OCI-LY3 (cell line): ENCODE results near the gene SMARCA5.
A peak's percentile ranks its signal among the peaks of the same experiment; 100 is the strongest.

ENCODE experiments used
- H2AFZ ChIP-seq: fragments of 200-600, 300-600 bp; shearing (Covaris generic); 2 replicates; pipeline ENCODE4 v1.6.0; 2014; ENCODE audit warnings: antibody characterized with exemption, low read depth, low read length
- H3K27ac ChIP-seq: fragments of 200-600, 300-600 bp; sonication (generic); 2 replicates; pipeline ENCODE4 v1.5.1; 2014; ENCODE audit warnings: mild to moderate bottlenecking, low read length, moderate library complexity, mixed read lengths
- H3K27me3 ChIP-seq: fragments of 200-600, 300-600 bp; sonication (generic); 2 replicates; pipeline ENCODE4 v1.6.1; 2014; ENCODE audit warnings: low read depth, low read length, mixed read lengths
- H3K36me3 ChIP-seq: fragments of 200-600, 300-600 bp; sonication (generic); replicated peaks from 2 replicates; pipeline ENCODE3; 2014; ENCODE audit warnings: low read depth, low read length, mixed read lengths
- H3K4me1 ChIP-seq: fragments of 300-600, 200-600 bp; sonication (generic); 2 replicates; pipeline ENCODE4 v1.6.1; 2014; ENCODE audit warnings: low read length, mixed read lengths
- H3K4me2 ChIP-seq: fragments of 200-600, 300-600 bp; sonication (generic); 2 replicates; pipeline ENCODE4 v1.6.1; 2014; ENCODE audit warnings: low read length, mixed read lengths
- H3K4me3 ChIP-seq: fragments of 300-600, 200-600 bp; sonication (generic); 2 replicates; pipeline ENCODE4 v1.5.1; 2014; ENCODE audit warnings: antibody characterized with exemption, mild to moderate bottlenecking, low read length, moderate library complexity
- H3K79me2 ChIP-seq: fragments of 300-600, 200-600 bp; shearing (Covaris generic); 2 replicates; pipeline ENCODE4 v1.6.1; 2014; ENCODE audit warnings: mild to moderate bottlenecking, low read length, mixed read lengths
- H3K9ac ChIP-seq: fragments of 300-600, 200-600 bp; shearing (Covaris generic); 2 replicates; pipeline ENCODE4 v1.6.0; 2014; ENCODE audit warnings: mild to moderate bottlenecking, low read length, moderate library complexity
- H3K9me3 ChIP-seq: fragments of 200-600, 300-600 bp; shearing (Covaris generic); 2 replicates; pipeline ENCODE4 v1.6.1; 2014; ENCODE audit warnings: low read length, mixed read lengths; ENCODE audit not compliant: insufficient read depth
- H4K20me1 ChIP-seq: fragments of 200-600, 300-600 bp; sonication (generic); 2 replicates; pipeline ENCODE4 v1.6.1; 2016; ENCODE audit warnings: low read length, mixed read lengths; ENCODE audit not compliant: insufficient read depth
- EZH2phosphoT487 ChIP-seq: fragments of 200-600 bp; shearing (Covaris generic); IDR thresholded peaks from 2 replicates; pipeline ENCODE4 v1.6.1; 2018; ENCODE audit warnings: antibody characterized with exemption, mixed run types, low read depth
- TF ChIP-seq, protein P1 (sequence below): fragments of 200-600, 300-600 bp; sonication (generic); IDR thresholded peaks from 2 replicates; pipeline ENCODE4 v1.5.1; 2014; ENCODE audit warnings: antibody characterized with exemption, low read length, low read depth

Gene SMARCA5

DNA sequence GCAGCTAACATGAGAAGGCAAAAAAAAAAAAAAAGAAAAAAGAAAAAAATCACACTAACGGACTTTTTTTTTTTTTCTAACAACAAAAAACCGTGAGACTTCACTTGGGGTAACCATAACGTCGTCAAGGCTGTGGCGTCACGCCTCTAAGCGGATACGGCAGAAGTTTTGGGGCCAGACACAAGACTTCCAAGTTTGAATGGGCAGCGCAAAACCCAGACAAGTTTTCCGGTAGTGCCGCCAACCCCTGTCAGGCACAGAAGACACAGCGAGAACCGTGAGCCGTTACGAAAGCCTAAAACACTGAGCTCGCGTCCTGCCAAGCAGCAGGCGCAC, 556 bp upstream of the SMARCA5 start:
- peaks cover 45% of the 10 kb centered on the region for H3K79me2 ChIP-seq
- peak overlapping the region; percentile 86 for H3K4me3 ChIP-seq
- H3K4me1 ChIP-seq = peaks cover 27% of the 10 kb centered on the region
- TF ChIP-seq EZH2phosphoT487 = no peak
- TF ChIP-seq, protein P1, sequence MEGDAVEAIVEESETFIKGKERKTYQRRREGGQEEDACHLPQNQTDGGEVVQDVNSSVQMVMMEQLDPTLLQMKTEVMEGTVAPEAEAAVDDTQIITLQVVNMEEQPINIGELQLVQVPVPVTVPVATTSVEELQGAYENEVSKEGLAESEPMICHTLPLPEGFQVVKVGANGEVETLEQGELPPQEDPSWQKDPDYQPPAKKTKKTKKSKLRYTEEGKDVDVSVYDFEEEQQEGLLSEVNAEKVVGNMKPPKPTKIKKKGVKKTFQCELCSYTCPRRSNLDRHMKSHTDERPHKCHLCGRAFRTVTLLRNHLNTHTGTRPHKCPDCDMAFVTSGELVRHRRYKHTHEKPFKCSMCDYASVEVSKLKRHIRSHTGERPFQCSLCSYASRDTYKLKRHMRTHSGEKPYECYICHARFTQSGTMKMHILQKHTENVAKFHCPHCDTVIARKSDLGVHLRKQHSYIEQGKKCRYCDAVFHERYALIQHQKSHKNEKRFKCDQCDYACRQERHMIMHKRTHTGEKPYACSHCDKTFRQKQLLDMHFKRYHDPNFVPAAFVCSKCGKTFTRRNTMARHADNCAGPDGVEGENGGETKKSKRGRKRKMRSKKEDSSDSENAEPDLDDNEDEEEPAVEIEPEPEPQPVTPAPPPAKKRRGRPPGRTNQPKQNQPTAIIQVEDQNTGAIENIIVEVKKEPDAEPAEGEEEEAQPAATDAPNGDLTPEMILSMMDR = no peak
- H3K4me2 ChIP-seq = peak overlapping the region; percentile 94
- H3K9ac ChIP-seq = peak overlapping the region; percentile 91
- H3K36me3 ChIP-seq = peaks cover 17% of the 10 kb centered on the region
- peak overlapping the region; percentile 95 for H2AFZ ChIP-seq
- H4K20me1 ChIP-seq = peaks cover 38% of the 10 kb centered on the region
- H3K9me3 ChIP-seq = no peaks in the 10 kb centered on the region
- peaks cover 8% of the 10 kb centered on the region; the same call in 1 of the 2 replicates for H3K27me3 ChIP-seq
- H3K27ac ChIP-seq = peak overlapping the region; percentile 71

DNA sequence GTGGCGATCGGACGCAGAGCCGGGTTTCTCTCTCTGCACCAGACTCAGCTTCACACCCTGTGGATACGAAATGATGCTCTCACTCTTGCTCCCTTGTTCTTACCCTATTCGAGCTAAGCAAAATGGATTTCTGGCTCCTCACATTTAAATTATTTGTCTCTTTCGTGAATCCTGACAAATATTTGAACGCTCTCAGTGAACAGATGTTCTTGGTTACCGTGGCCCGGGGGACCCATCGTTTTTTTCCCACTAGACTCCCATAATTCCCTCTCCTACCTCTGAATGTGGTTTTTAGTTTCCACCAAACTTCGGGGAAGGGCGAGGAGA, 630 bp downstream of the SMARCA5 start:
- peaks cover 27% of the 10 kb centered on the region for H3K4me1 ChIP-seq
- H4K20me1 ChIP-seq = peaks cover 42% of the 10 kb centered on the region
- TF ChIP-seq EZH2phosphoT487 = no peak
- TF ChIP-seq, protein P1 = no peak
- H2AFZ ChIP-seq = no peak overlapping the region
- H3K9me3 ChIP-seq = no peaks in the 10 kb centered on the region
- peak overlapping the region; percentile 79 for H3K4me2 ChIP-seq
- peaks cover 26% of the 10 kb centered on the region for H3K36me3 ChIP-seq
- peaks cover 57% of the 10 kb centered on the region for H3K79me2 ChIP-seq
- H3K9ac ChIP-seq = peak overlapping the region; percentile 91
- H3K27me3 ChIP-seq = peaks cover 8% of the 10 kb centered on the region; the same call in 1 of the 2 replicates
- H3K27ac ChIP-seq = peak overlapping the region; percentile 71
- H3K4me3 ChIP-seq = peak overlapping the region; percentile 86

DNA sequence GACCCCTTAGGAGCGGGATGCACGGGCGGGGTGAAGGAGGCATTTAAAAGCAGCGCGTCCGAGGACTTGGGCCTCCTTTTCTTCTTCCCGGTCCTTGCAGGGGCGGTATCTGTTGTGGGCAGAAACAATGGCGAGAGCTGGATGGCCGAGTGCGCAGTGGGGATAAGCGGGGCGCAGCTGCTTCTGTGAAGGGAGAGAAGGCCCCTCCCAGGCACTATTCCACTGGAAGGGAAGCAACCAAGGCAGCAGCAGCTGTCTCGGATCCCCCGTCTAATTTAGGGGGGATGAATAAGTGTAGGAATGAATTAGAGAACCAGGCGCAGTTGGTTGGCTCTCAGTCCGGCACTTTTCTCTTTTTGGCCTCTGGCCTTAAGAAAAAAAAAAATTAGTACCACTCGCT, 995 bp downstream of the SMARCA5 start:
- H3K27me3 ChIP-seq = peaks cover 5% of the 10 kb centered on the region; the same call in 1 of the 2 replicates
- peaks cover 27% of the 10 kb centered on the region for H3K4me1 ChIP-seq
- peak overlapping the region; percentile 86 for H3K4me3 ChIP-seq
- peak overlapping the region; percentile 71 for H3K27ac ChIP-seq
- peak overlapping the region; percentile 91 for H3K9ac ChIP-seq
- peaks cover 46% of the 10 kb centered on the region for H4K20me1 ChIP-seq
- H3K9me3 ChIP-seq = no peaks in the 10 kb centered on the region
- no peak for TF ChIP-seq EZH2phosphoT487
- TF ChIP-seq, protein P1 = no peak
- H3K36me3 ChIP-seq = peaks cover 29% of the 10 kb centered on the region
- peak overlapping the region; percentile 79 for H3K4me2 ChIP-seq
- H3K79me2 ChIP-seq = peaks cover 61% of the 10 kb centered on the region
- no peak overlapping the region for H2AFZ ChIP-seq

DNA sequence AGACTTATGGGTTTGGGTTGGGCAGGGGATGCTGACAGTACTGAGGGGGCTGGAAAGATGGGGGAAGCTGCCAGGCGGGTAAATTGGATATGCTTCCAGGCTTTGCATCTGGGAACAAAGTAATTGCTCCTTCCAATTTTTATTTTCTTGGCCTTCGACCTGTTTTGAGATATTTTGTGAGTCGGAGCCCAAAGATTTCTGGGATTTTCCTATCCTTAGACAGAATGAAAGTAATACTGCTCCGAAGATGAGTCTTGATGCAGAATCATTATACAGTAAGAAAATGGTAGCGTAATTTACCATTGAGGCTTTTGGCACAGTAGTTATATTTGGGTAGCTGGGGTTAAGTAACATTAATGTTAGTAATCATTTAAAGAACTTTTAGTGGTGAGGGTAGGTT, 1.4 kb downstream of the SMARCA5 start:
- no peak overlapping the region; the same call in 1 of the 2 replicates for H3K27ac ChIP-seq
- peak overlapping the region; percentile 79 for H3K4me2 ChIP-seq
- H3K79me2 ChIP-seq = peaks cover 65% of the 10 kb centered on the region
- no peak overlapping the region for H2AFZ ChIP-seq
- peaks cover 49% of the 10 kb centered on the region for H4K20me1 ChIP-seq
- no peaks in the 10 kb centered on the region for H3K9me3 ChIP-seq
- peak overlapping the region; percentile 86 for H3K4me3 ChIP-seq
- peak overlapping the region; percentile 91 for H3K9ac ChIP-seq
- 0 out of 2 replicates have a peak, but pooled peaks cover under 1% of the 10 kb centered on the region for H3K27me3 ChIP-seq
- TF ChIP-seq, protein P1 = no peak
- no peak for TF ChIP-seq EZH2phosphoT487
- peaks cover 27% of the 10 kb centered on the region for H3K4me1 ChIP-seq
- H3K36me3 ChIP-seq = peaks cover 33% of the 10 kb centered on the region
